Activated CD8-positive, alpha-beta memory T cell treated with anti-CD3 and anti-CD28 coated beads, Interleukin-2, amount 10 ng/mL, durations not matched to agents 7 days and 5 days (primary cell): ENCODE results near the gene PPT2. TPM values are rescaled to one million over a fixed set of nuclear protein-coding genes. Genes with fewer than 3 reads are reported as not detected.

Source experiments
- ATAC-seq: fragments of 150-1000 bp; cut with Tn5 transposase; one replicate; pipeline ENCODE4 v1.10.0; 2021; ENCODE audit warnings: moderate library complexity
- CTCF ChIA-PET: fragments of 350-600 bp; sonication (Branson Sonifier 250); formaldehyde crosslinking; loops from one replicate; lab custom pipeline; 2021; ENCODE audit warnings: antibody characterized with exemption; lab: Charles Lee
- DNase-seq: peaks from one replicate; pipeline ENCODE4 v3.0.0-alpha.2; 2020
- H3K27ac Mint-ChIP-seq: one replicate; pipeline ENCODE4 v1.8.0; 2021; ENCODE audit warnings: mild to moderate bottlenecking, mixed read lengths
- H3K27me3 Mint-ChIP-seq: one replicate; pipeline ENCODE4 v1.8.0; 2021; ENCODE audit warnings: mixed read lengths
- H3K36me3 Mint-ChIP-seq: one replicate; pipeline ENCODE4 v1.8.0; 2021; ENCODE audit warnings: mild to moderate bottlenecking, mixed read lengths
- H3K4me1 Mint-ChIP-seq: one replicate; pipeline ENCODE4 v1.8.0; 2021; ENCODE audit warnings: mixed read lengths
- H3K4me3 Mint-ChIP-seq: one replicate; pipeline ENCODE4 v1.8.0; 2021; ENCODE audit warnings: mild to moderate bottlenecking, moderate library complexity, mixed read lengths
- H3K9me3 Mint-ChIP-seq: one replicate; pipeline ENCODE4 v1.8.0; 2022; ENCODE audit warnings: low read depth, mixed read lengths
- total RNA-seq, 2 experiments: library from RNA; stranded (reverse); gene quantifications; one replicate each; pipeline ENCODE4 v1.2.3, GENCODE V29; 2021

The PPT2 gene
- total RNA-seq, 2 experiments from 2014 or later: 13.9 to 21.9 TPM

- ATAC-seq: no peak
- CTCF ChIA-PET: interaction anchor here (1.4 kb wide), 1 partner anchor 27 kb away, joined by 3 read pairs; no protein-coding TSS in a partner anchor
- no peak overlapping the region for H3K4me3 Mint-ChIP-seq
- no peak overlapping the region for H3K27ac Mint-ChIP-seq
- no peaks in the 10 kb centered on the region for H3K9me3 Mint-ChIP-seq
- H3K27me3 Mint-ChIP-seq: peaks cover 63% of the 10 kb centered on the region
- peaks cover 25% of the 10 kb centered on the region for H3K4me1 Mint-ChIP-seq
- no peaks in the 10 kb centered on the region for H3K36me3 Mint-ChIP-seq
- DNase-seq: no peak
These were observed 3.7 kb upstream of the PPT2 start for GRCh38 chr6:32149932-32150870.

- no peak overlapping the region for H3K4me3 Mint-ChIP-seq
- no peak for ATAC-seq
- H3K27me3 Mint-ChIP-seq: peaks cover 57% of the 10 kb centered on the region
- no peak overlapping the region for H3K27ac Mint-ChIP-seq
- H3K9me3 Mint-ChIP-seq: no peaks in the 10 kb centered on the region
- peaks cover 32% of the 10 kb centered on the region for H3K4me1 Mint-ChIP-seq
- no peak for DNase-seq
- peaks cover 1% of the 10 kb centered on the region for H3K36me3 Mint-ChIP-seq
- CTCF ChIA-PET: interaction anchor here (1.4 to 1.6 kb wide), 3 partner anchors 21 to 44 kb away, joined by 3 to 5 read pairs (median 3); no protein-coding TSS in a partner anchor
These were observed 2.6 kb upstream of the PPT2 start for GRCh38 chr6:32151181-32151862.

GRCh38 chr6:32151863-32152768 lies 1.8 kb upstream of the PPT2 start, which contains the start of gene PRRT1:
Gene PRRT1 (minus strand): TSS chr6:32151939. CDS start chr6:32151827, 112 bp downstream.
- H3K36me3 Mint-ChIP-seq: peaks cover 1% of the 10 kb centered on the region
- DNase-seq: no peak
- H3K27ac Mint-ChIP-seq: no peak within 1 kb of the TSS
- peaks cover 32% of the 10 kb centered on the region for H3K4me1 Mint-ChIP-seq
- ATAC-seq: no peak
- H3K4me3 Mint-ChIP-seq: no peak within 1 kb of the TSS
- peaks cover 50% of the 10 kb centered on the region for H3K27me3 Mint-ChIP-seq
- CTCF ChIA-PET: interaction anchor here (1.1 to 1.6 kb wide), 4 partner anchors 21 to 43 kb away, joined by 3 to 5 read pairs (median 3); no protein-coding TSS in a partner anchor
- no peaks in the 10 kb centered on the region for H3K9me3 Mint-ChIP-seq

GRCh38 chr6:32152769-32153563 lies 975 bp upstream of the PPT2 start:
- DNase-seq: no peak
- Mint-ChIP-seq H3K36me3 (peaks cover 8% of the 10 kb centered on the region), H3K27me3 (peaks cover 42% of the 10 kb centered on the region), H3K4me3 (peak overlapping the region; percentile 86), H3K4me1 (peaks cover 29% of the 10 kb centered on the region), H3K9me3 (no peaks in the 10 kb centered on the region), H3K27ac (no peak overlapping the region)
- ATAC-seq: no peak
- CTCF ChIA-PET: interaction anchor here (1.1 to 1.6 kb wide), 3 partner anchors 21 to 42 kb away, joined by 3 to 5 read pairs (median 3); no protein-coding TSS in a partner anchor

- H3K4me1 Mint-ChIP-seq: peaks cover 23% of the 10 kb centered on the region
- CTCF ChIA-PET: interaction anchor here (0.9 to 1.3 kb wide), 8 partner anchors 10 to 107 kb away, joined by 3 to 10 read pairs (median 7); partner anchors contain the start of genes ATF6B, EGFL8 and FKBPL
- peak overlapping the region; percentile 86 for H3K4me3 Mint-ChIP-seq
- ATAC-seq (peak; percentile 84), DNase-seq (peak; percentile 84)
- peaks cover 9% of the 10 kb centered on the region for H3K36me3 Mint-ChIP-seq
- H3K27me3 Mint-ChIP-seq: peaks cover 28% of the 10 kb centered on the region
- H3K27ac Mint-ChIP-seq: peak overlapping the region; percentile 83
- H3K9me3 Mint-ChIP-seq: no peaks in the 10 kb centered on the region
These were observed 697 bp downstream of the PPT2 start for GRCh38 chr6:32154514-32155161.

- DNase-seq (no peak), ATAC-seq (no peak)
- peaks cover 9% of the 10 kb centered on the region for H3K36me3 Mint-ChIP-seq
- no peak overlapping the region for H3K4me3 Mint-ChIP-seq
- no peaks in the 10 kb centered on the region for H3K9me3 Mint-ChIP-seq
- H3K4me1 Mint-ChIP-seq: peaks cover 20% of the 10 kb centered on the region
- CTCF ChIA-PET: no interaction called here
- no peak overlapping the region for H3K27ac Mint-ChIP-seq
- peaks cover 13% of the 10 kb centered on the region for H3K27me3 Mint-ChIP-seq
These were observed 3.0 kb downstream of the PPT2 start for GRCh38 chr6:32156891-32157290.

- Mint-ChIP-seq H3K27ac (no peak overlapping the region), H3K4me3 (no peak overlapping the region), H3K36me3 (peaks cover 9% of the 10 kb centered on the region), H3K27me3 (peaks cover 2% of the 10 kb centered on the region), H3K9me3 (no peaks in the 10 kb centered on the region), H3K4me1 (peaks cover 18% of the 10 kb centered on the region)
- no peak for ATAC-seq
- no peak for DNase-seq
- CTCF ChIA-PET: interaction anchor here (1.1 kb wide), 1 partner anchor 39 kb away, joined by 4 read pairs; no protein-coding TSS in a partner anchor
These were observed 4.1 kb downstream of the PPT2 start for GRCh38 chr6:32158052-32158451.

- Mint-ChIP-seq H3K4me1 (no peaks in the 10 kb centered on the region), H3K27me3 (no peaks in the 10 kb centered on the region), H3K4me3 (no peak overlapping the region), H3K27ac (no peak overlapping the region), H3K36me3 (peaks cover 2% of the 10 kb centered on the region), H3K9me3 (no peaks in the 10 kb centered on the region)
- CTCF ChIA-PET: interaction anchor here (1.5 to 1.8 kb wide), 2 partner anchors 9 to 16 kb away, joined by 4 to 8 read pairs; no protein-coding TSS in a partner anchor
- DNase-seq (no peak), ATAC-seq (no peak)
These were observed 9.8 kb downstream of the PPT2 start for GRCh38 chr6:32163559-32164258.

GRCh38 chr6:32164295-32164694 lies 10.4 kb downstream of the PPT2 start, which contains the start of gene EGFL8:
Gene EGFL8 (plus strand): TSS chr6:32164595. CDS start chr6:32166166, 1,571 bp downstream.
- Mint-ChIP-seq H3K4me3 (no peak within 1 kb of the TSS), H3K9me3 (no peaks in the 10 kb centered on the region), H3K27me3 (no peaks in the 10 kb centered on the region), H3K36me3 (peaks cover 2% of the 10 kb centered on the region), H3K4me1 (no peaks in the 10 kb centered on the region), H3K27ac (no peak within 1 kb of the TSS)
- CTCF ChIA-PET: interaction anchor here (0.6 to 1.8 kb wide), 3 partner anchors 10 to 31 kb away, joined by 3 to 8 read pairs (median 4); no protein-coding TSS in a partner anchor
- ATAC-seq (no peak), DNase-seq (no peak)

GRCh38 chr6:32166411-32167061 lies 12.6 kb downstream of the PPT2 start:
- DNase-seq (no peak), ATAC-seq (no peak)
- CTCF ChIA-PET: no interaction called here
- Mint-ChIP-seq H3K4me1 (no peaks in the 10 kb centered on the region), H3K4me3 (no peak overlapping the region), H3K9me3 (no peaks in the 10 kb centered on the region), H3K27ac (no peak overlapping the region), H3K36me3 (peaks cover 6% of the 10 kb centered on the region), H3K27me3 (no peaks in the 10 kb centered on the region)
